Measurements from ENCODE around the gene ADRA2C. TPM values are rescaled to one million over a fixed set of nuclear protein-coding genes. Genes with fewer than 3 reads are reported as not detected.

Gene ADRA2C
- total RNA-seq, 1 experiment from 2014 or later, result 8.6 TPM

DNA sequence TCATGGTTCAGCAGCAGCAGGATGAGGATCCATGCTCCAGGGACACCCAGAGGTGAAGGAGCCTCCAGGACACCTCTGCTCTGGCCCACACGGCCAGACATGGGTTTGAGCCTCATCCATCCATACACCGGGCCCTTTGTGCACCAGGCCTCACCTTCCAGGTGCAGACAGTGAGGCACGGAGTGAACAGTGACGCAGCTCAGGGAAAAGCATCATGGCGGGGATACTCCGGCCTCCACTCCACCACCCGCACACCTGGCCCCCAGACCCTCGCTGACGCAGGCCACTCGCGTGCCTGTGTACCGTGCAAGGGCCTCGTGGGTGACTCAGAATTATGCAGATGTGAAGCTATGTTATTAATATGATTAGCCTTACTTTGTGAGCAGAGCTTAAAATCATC, 33.3 kb downstream of the ADRA2C start:
- no peaks in the 10 kb centered on the region for H3K9me3 ChIP-seq (ENCODE audit: control insufficient read depth, low read depth, low read length)
- no peak overlapping the region for H2BK15ac ChIP-seq (ENCODE audit: low read depth, low read length)
- peaks cover 18% of the 10 kb centered on the region for H3K27me3 Mint-ChIP-seq (ENCODE audit: low read depth)
- no peaks in the 10 kb centered on the region for H3K23me2 ChIP-seq (ENCODE audit: insufficient read length, low read depth, low read length, poor library complexity, severe bottlenecking)
- DNase-seq, result no peak
- H4K5ac ChIP-seq (ENCODE audit: insufficient read length, low read depth, low read length), result no peak overlapping the region
- peaks cover 8% of the 10 kb centered on the region; the same call in 1 of the 2 replicates for H3K4me1 ChIP-seq (ENCODE audit: insufficient read depth, low read length)
- no peak overlapping the region for H3K18ac ChIP-seq (ENCODE audit: insufficient read length, low read depth, low read length)
- no peaks in the 10 kb centered on the region for H4K20me1 ChIP-seq (ENCODE audit: control insufficient read depth, insufficient read depth, insufficient read length)
- peaks cover 30 to 35% of the 10 kb centered on the region in 2 experiments for H3K4me1 Mint-ChIP-seq
- no peak overlapping the region for H3K4me2 ChIP-seq (ENCODE audit: insufficient read depth, insufficient read length, low read length)
- H4K91ac ChIP-seq (ENCODE audit: insufficient read length, low read depth, low read length), result no peak overlapping the region
- no peak overlapping the region for H2BK12ac ChIP-seq (ENCODE audit: insufficient read length, low read depth, low read length)
- H3K23ac ChIP-seq (ENCODE audit: insufficient read length, low read depth, low read length), result no peak overlapping the region
- no peak overlapping the region for H2BK5ac ChIP-seq (ENCODE audit: insufficient read length, low read length)
- no peak overlapping the region for H3K27ac ChIP-seq (ENCODE audit: insufficient read length, low read depth, low read length)
- WGBS (ENCODE audit: extremely low coverage, insufficient read length, low lambda C conversion rate), result no CpG with 5 or more reads among the region's 13 CpGs
- H3K56ac ChIP-seq (ENCODE audit: insufficient read length, low read depth, low read length), result no peak overlapping the region
- no peaks in the 10 kb centered on the region for H3K79me1 ChIP-seq (ENCODE audit: insufficient read depth, low read depth, low read length, poor library complexity, severe bottlenecking)
- no peak overlapping the region for H3K14ac ChIP-seq (ENCODE audit: insufficient read depth, low read length)
- no peak overlapping the region for H2BK120ac ChIP-seq (ENCODE audit: low read depth, low read length, poor library complexity, severe bottlenecking)
- peaks cover 19 to 22% of the 10 kb centered on the region in 2 experiments for H3K9me3 Mint-ChIP-seq
- no peak overlapping the region for H3K9ac ChIP-seq (ENCODE audit: extremely low read depth, insufficient read length, low read length)
- H3K79me2 ChIP-seq (ENCODE audit: insufficient read depth, low read length), result no peaks in the 10 kb centered on the region
- no peak overlapping the region for H2BK20ac ChIP-seq (ENCODE audit: low read depth, low read length, poor library complexity, severe bottlenecking)
- no peak overlapping the region for H2AK5ac ChIP-seq (ENCODE audit: insufficient read length, low read length)
- TF ChIP-seq, protein P1, sequence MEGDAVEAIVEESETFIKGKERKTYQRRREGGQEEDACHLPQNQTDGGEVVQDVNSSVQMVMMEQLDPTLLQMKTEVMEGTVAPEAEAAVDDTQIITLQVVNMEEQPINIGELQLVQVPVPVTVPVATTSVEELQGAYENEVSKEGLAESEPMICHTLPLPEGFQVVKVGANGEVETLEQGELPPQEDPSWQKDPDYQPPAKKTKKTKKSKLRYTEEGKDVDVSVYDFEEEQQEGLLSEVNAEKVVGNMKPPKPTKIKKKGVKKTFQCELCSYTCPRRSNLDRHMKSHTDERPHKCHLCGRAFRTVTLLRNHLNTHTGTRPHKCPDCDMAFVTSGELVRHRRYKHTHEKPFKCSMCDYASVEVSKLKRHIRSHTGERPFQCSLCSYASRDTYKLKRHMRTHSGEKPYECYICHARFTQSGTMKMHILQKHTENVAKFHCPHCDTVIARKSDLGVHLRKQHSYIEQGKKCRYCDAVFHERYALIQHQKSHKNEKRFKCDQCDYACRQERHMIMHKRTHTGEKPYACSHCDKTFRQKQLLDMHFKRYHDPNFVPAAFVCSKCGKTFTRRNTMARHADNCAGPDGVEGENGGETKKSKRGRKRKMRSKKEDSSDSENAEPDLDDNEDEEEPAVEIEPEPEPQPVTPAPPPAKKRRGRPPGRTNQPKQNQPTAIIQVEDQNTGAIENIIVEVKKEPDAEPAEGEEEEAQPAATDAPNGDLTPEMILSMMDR (conservative IDR thresholded peaks at IDR 0.05), result no peak
- H3T11ph ChIP-seq (ENCODE audit: low read length), result no peak overlapping the region
- no peak overlapping the region for H2AFZ ChIP-seq (ENCODE audit: low read length)
- H3K4ac ChIP-seq (ENCODE audit: low read depth, low read length), result no peak overlapping the region
- H4K8ac ChIP-seq (replicated peaks; ENCODE audit: insufficient read length, low read depth, low read length), result no peak overlapping the region
- H3K27me3 ChIP-seq (ENCODE audit: insufficient read depth, low read length), result no peaks in the 10 kb centered on the region
- peaks cover 0 to 10% (median 5%) of the 10 kb centered on the region in 3 experiments; a peak in 3 of 7 replicates for H3K36me3 Mint-ChIP-seq (ENCODE audit: insufficient read depth in 1 of 3, low read depth in 3 of 3)
- H3K27ac Mint-ChIP-seq, result no peak overlapping the region
- no peak overlapping the region for H3K4me3 Mint-ChIP-seq

All from H9 (cell line).